HepG2 (cell line): Measurements from ENCODE around the gene SMAD6. TPM values are rescaled to one million over a fixed set of nuclear protein-coding genes. Genes with fewer than 3 reads are reported as not detected.

ENCODE experiments used
- BCL6 ChIP-seq: IDR thresholded peaks from 2 replicates; pipeline ENCODE4 v1.6.1; 2016; ENCODE audit warnings: missing genetic modification reagents, missing compliant biosample characterization
- KAT8 ChIP-seq: IDR thresholded peaks from 2 replicates; pipeline ENCODE4 v1.6.1; 2016; ENCODE audit warnings: missing genetic modification reagents, missing compliant biosample characterization
- KDM3A ChIP-seq: IDR thresholded peaks from 2 replicates; pipeline ENCODE4 v1.6.1; 2018; ENCODE audit warnings: low read depth, missing compliant biosample characterization
- KLF11 ChIP-seq: IDR thresholded peaks from 2 replicates; pipeline ENCODE4 v1.6.1; 2016; ENCODE audit warnings: missing compliant biosample characterization
- NFKBIZ ChIP-seq: IDR thresholded peaks from 2 replicates; pipeline ENCODE4 v1.6.1; 2018; ENCODE audit warnings: missing genetic modification reagents, missing compliant biosample characterization
- NR2F2 ChIP-seq: IDR thresholded peaks from 2 replicates; pipeline ENCODE4 v1.6.1; 2012; ENCODE audit warnings: low read depth, inconsistent platforms, borderline replicate concordance
- PITX1 ChIP-seq: sonication (generic); formaldehyde crosslinking; IDR thresholded peaks from 2 replicates; pipeline ENCODE4 v1.5.1; 2020; ENCODE audit warnings: mild to moderate bottlenecking, missing genetic modification reagents
- RORA ChIP-seq: sonication (generic); formaldehyde crosslinking; IDR thresholded peaks from 2 replicates; pipeline ENCODE4 v1.5.0; 2020; ENCODE audit warnings: mild to moderate bottlenecking, missing genetic modification reagents, moderate library complexity
- SRF ChIP-seq: IDR thresholded peaks from 2 replicates; pipeline ENCODE4 v1.6.1; 2011; ENCODE audit warnings: mild to moderate bottlenecking, low read depth, low read length, moderate library complexity
- ZBTB3 ChIP-seq: sonication (generic); formaldehyde crosslinking; IDR thresholded peaks from 2 replicates; pipeline ENCODE4 v1.4.0; 2020; ENCODE audit warnings: low read depth, mild to moderate bottlenecking, moderate library complexity, missing genetic modification reagents, borderline replicate concordance
- ZBTB8A ChIP-seq: sonication (generic); formaldehyde crosslinking; IDR thresholded peaks from 2 replicates; pipeline ENCODE4 v1.4.0; 2020; ENCODE audit warnings: mild to moderate bottlenecking, low read depth, missing genetic modification reagents, borderline replicate concordance
- ZNF230 ChIP-seq: sonication (generic); formaldehyde crosslinking; IDR thresholded peaks from 2 replicates; pipeline ENCODE4 v1.4.0; 2020; ENCODE audit warnings: mild to moderate bottlenecking, missing genetic modification reagents
- ZNF577 ChIP-seq: sonication (generic); formaldehyde crosslinking; IDR thresholded peaks from 2 replicates; pipeline ENCODE4 v1.4.0; 2020; ENCODE audit warnings: mild to moderate bottlenecking, low read depth, missing genetic modification reagents, borderline replicate concordance
- ZNF788 ChIP-seq: sonication (generic); formaldehyde crosslinking; IDR thresholded peaks from 2 replicates; pipeline ENCODE4 v1.5.0; 2020; ENCODE audit warnings: mild to moderate bottlenecking, missing genetic modification reagents, borderline replicate concordance
- ZNF850 ChIP-seq: sonication (generic); formaldehyde crosslinking; conservative IDR thresholded peaks from 2 replicates; pipeline ENCODE4 v1.9.0; 2021; ENCODE audit warnings: mild to moderate bottlenecking, missing genetic modification reagents
- polyA plus RNA-seq, 8 experiments: library from polyadenylated mRNA; depleted of rRNA in 3 of 8; stranded (reverse) in 7 of 8; unstranded in 1 of 8; fragments of >200 nt; fragmentation: Illumina TruSeq in 4 of 8; extraction: Trizol in 4 of 8; gene quantifications; 2 replicates each; pipeline versions ENCODE4 v1.2.1 to v1.2.3, GENCODE V29; 2011 to 2016; ENCODE audit warnings: low read depth in 4 of 8, missing spikeins in 1 of 8, mixed read lengths in 1 of 8; ENCODE audit not compliant: insufficient read depth in 1 of 8
- total RNA-seq, 5 experiments: library from RNA; depleted of rRNA; stranded (reverse); fragments of >200 nt; fragmentation: Illumina TruSeq; extraction: Trizol; gene quantifications; 2 replicates each; pipeline ENCODE4 v1.2.3, GENCODE V29; 2016; ENCODE audit warnings: low read depth in 1 of 5
- TF ChIP-seq, protein P1 (sequence below): sonication (generic); formaldehyde crosslinking; IDR thresholded peaks from 2 replicates; pipeline ENCODE4 v1.4.0; 2020; ENCODE audit warnings: missing genetic modification reagents
- TF ChIP-seq, protein P2 (sequence below): sonication (generic); formaldehyde crosslinking; conservative IDR thresholded peaks from 2 replicates; pipeline ENCODE4 v1.4.0; 2020; ENCODE audit warnings: missing genetic modification reagents
- TF ChIP-seq, protein P3 (sequence below): sonication (generic); formaldehyde crosslinking; IDR thresholded peaks from 2 replicates; pipeline ENCODE4 v1.8.1; 2023; ENCODE audit warnings: missing genetic modification reagents, inconsistent platforms, borderline replicate concordance
- TF ChIP-seq, protein P4 (sequence below): sonication (generic); formaldehyde crosslinking; IDR thresholded peaks from 2 replicates; pipeline ENCODE4 v1.4.0; 2020; ENCODE audit warnings: missing genetic modification reagents

Gene SMAD6
- total and polyA plus RNA-seq, 2 of the 13 experiments (the other 11 are each of a cell fraction or from before 2014, with no cell fraction given) = 3.3 to 4.4 TPM

DNA sequence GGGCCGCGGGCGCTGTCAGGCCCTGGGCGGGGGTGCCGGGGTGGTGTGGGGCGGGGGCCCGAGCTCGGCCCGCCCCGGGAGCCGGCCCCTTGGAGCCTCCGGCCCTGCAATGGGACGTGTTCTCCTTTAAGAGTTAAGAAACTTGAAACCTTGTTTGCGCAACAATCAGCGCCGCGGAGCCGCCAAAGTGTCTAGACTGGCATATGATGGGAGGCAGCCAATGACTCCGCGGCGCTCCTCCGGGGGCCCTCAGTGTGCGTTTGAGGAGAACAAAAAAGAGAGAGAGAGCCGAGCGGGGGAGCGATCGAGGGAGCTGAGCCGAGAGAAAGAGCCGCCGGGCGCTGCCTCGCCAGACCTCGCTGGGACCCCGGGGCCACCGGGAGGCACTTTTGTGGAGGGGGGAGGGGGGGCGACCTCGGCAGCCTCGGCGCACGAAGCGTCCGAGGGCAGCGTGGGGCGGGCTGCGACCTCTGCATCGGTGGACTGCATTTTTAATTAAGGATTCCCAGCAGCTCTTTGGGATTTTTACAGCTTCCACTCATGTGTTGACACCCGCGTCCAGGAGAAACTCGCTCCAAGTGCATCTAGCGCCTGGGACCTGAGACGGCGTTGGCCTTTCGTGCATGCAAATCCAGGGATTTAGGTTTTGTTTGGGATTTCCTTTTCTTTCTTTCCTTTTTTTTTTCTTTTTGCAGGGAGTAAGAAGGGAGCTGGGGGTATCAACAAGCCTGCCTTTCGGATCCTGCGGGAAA, at the start of gene SMAD6 (continued):
- no peak for TF ChIP-seq ZBTB8A (CRISPR knock-in tag)
- no peak for TF ChIP-seq RORA (CRISPR knock-in tag)
- TF ChIP-seq ZBTB3 = no peak
- TF ChIP-seq ZNF577 (CRISPR knock-in tag) = no peak
- no peak for TF ChIP-seq SRF
- no peak for TF ChIP-seq NR2F2
- TF ChIP-seq PITX1 (CRISPR knock-in tag) = no peak
- no peak; the same call in 1 of the 2 replicates for TF ChIP-seq ZNF788 (CRISPR knock-in tag)
- TF ChIP-seq, protein P1, sequence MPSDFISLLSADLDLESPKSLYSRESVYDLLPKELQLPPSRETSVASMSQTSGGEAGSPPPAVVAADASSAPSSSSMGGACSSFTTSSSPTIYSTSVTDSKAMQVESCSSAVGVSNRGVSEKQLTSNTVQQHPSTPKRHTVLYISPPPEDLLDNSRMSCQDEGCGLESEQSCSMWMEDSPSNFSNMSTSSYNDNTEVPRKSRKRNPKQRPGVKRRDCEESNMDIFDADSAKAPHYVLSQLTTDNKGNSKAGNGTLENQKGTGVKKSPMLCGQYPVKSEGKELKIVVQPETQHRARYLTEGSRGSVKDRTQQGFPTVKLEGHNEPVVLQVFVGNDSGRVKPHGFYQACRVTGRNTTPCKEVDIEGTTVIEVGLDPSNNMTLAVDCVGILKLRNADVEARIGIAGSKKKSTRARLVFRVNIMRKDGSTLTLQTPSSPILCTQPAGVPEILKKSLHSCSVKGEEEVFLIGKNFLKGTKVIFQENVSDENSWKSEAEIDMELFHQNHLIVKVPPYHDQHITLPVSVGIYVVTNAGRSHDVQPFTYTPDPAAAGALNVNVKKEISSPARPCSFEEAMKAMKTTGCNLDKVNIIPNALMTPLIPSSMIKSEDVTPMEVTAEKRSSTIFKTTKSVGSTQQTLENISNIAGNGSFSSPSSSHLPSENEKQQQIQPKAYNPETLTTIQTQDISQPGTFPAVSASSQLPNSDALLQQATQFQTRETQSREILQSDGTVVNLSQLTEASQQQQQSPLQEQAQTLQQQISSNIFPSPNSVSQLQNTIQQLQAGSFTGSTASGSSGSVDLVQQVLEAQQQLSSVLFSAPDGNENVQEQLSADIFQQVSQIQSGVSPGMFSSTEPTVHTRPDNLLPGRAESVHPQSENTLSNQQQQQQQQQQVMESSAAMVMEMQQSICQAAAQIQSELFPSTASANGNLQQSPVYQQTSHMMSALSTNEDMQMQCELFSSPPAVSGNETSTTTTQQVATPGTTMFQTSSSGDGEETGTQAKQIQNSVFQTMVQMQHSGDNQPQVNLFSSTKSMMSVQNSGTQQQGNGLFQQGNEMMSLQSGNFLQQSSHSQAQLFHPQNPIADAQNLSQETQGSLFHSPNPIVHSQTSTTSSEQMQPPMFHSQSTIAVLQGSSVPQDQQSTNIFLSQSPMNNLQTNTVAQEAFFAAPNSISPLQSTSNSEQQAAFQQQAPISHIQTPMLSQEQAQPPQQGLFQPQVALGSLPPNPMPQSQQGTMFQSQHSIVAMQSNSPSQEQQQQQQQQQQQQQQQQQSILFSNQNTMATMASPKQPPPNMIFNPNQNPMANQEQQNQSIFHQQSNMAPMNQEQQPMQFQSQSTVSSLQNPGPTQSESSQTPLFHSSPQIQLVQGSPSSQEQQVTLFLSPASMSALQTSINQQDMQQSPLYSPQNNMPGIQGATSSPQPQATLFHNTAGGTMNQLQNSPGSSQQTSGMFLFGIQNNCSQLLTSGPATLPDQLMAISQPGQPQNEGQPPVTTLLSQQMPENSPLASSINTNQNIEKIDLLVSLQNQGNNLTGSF = no peak
- no peak for TF ChIP-seq KDM3A (CRISPR knock-in tag)
- TF ChIP-seq KAT8 (CRISPR knock-in tag) = peak; percentile 68; the same call in 1 of the 2 replicates
- peak; percentile 70 for TF ChIP-seq BCL6
- 0 out of 2 replicates have a peak, but pooled peaks have one; percentile 41 for TF ChIP-seq KLF11 (CRISPR knock-in tag)
- TF ChIP-seq, protein P2, sequence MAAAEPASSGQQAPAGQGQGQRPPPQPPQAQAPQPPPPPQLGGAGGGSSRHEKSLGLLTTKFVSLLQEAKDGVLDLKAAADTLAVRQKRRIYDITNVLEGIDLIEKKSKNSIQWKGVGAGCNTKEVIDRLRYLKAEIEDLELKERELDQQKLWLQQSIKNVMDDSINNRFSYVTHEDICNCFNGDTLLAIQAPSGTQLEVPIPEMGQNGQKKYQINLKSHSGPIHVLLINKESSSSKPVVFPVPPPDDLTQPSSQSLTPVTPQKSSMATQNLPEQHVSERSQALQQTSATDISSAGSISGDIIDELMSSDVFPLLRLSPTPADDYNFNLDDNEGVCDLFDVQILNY = no peak
- no peak for TF ChIP-seq NFKBIZ (CRISPR knock-in tag)
- TF ChIP-seq ZNF850 (CRISPR knock-in tag) = no peak
- TF ChIP-seq, protein P3, sequence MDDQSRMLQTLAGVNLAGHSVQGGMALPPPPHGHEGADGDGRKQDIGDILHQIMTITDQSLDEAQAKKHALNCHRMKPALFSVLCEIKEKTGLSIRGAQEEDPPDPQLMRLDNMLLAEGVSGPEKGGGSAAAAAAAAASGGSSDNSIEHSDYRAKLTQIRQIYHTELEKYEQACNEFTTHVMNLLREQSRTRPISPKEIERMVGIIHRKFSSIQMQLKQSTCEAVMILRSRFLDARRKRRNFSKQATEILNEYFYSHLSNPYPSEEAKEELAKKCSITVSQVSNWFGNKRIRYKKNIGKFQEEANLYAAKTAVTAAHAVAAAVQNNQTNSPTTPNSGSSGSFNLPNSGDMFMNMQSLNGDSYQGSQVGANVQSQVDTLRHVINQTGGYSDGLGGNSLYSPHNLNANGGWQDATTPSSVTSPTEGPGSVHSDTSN (CRISPR knock-in tag) = no peak
- TF ChIP-seq ZNF230 = no peak
- TF ChIP-seq, protein P4, sequence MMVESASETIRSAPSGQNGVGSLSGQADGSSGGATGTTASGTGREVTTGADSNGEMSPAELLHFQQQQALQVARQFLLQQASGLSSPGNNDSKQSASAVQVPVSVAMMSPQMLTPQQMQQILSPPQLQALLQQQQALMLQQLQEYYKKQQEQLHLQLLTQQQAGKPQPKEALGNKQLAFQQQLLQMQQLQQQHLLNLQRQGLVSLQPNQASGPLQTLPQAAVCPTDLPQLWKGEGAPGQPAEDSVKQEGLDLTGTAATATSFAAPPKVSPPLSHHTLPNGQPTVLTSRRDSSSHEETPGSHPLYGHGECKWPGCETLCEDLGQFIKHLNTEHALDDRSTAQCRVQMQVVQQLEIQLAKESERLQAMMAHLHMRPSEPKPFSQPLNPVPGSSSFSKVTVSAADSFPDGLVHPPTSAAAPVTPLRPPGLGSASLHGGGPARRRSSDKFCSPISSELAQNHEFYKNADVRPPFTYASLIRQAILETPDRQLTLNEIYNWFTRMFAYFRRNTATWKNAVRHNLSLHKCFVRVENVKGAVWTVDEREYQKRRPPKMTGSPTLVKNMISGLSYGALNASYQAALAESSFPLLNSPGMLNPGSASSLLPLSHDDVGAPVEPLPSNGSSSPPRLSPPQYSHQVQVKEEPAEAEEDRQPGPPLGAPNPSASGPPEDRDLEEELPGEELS = no peak; the same call in 1 of the 2 replicates
